H1 (cell line): Measurements from ENCODE around the gene PPP2R3A.

Experiments
- ASH2L ChIP-seq: fragments of 200-600, 300-600 bp; sonication (generic); IDR thresholded peaks from one replicate; pipeline ENCODE4 v1.7.1; 2017; ENCODE audit warnings: low read length
- CHD2 ChIP-seq: IDR thresholded peaks from 2 replicates; pipeline ENCODE4 v1.6.1; 2012; ENCODE audit warnings: low read length, improper control_type of control experiment
- CHD7 ChIP-seq: fragments of 300-600 bp; sonication (generic); IDR thresholded peaks from 2 replicates; pipeline ENCODE4 v1.7.1; 2012; ENCODE audit warnings: low read length, moderate library complexity, mild to moderate bottlenecking, inconsistent platforms; ENCODE audit not compliant: insufficient replicate concordance
- GTF2F1 ChIP-seq: IDR thresholded peaks from 2 replicates; pipeline ENCODE4 v1.6.1; 2012; ENCODE audit warnings: low read depth, low read length, improper control_type of control experiment, borderline replicate concordance
- HDAC2 ChIP-seq, 2 experiments: fragments of 300-600 bp in 1 of 2; sonication (generic) in 1 of 2; IDR thresholded peaks; 2 replicates each; pipeline ENCODE4 v1.6.1; 2011 to 2012; ENCODE audit warnings: low read depth in 2 of 2, low read length in 2 of 2, mild to moderate bottlenecking in 2 of 2, moderate library complexity in 2 of 2, borderline replicate concordance in 1 of 2, inconsistent platforms in 1 of 2
- JUN ChIP-seq: IDR thresholded peaks from 2 replicates; pipeline ENCODE4 v1.6.1; 2011; ENCODE audit warnings: low read depth, mild to moderate bottlenecking, improper control_type of control experiment, low read length
- SIN3A ChIP-seq, 2 experiments: IDR thresholded peaks in 1 of 2; conservative IDR thresholded peaks in 1 of 2; 2 replicates each; pipeline ENCODE4 v1.6.1; 2011 to 2012; ENCODE audit warnings: low read length in 2 of 2, improper control_type of control experiment in 1 of 2, low read depth in 1 of 2, mild to moderate bottlenecking in 1 of 2
- SP2 ChIP-seq: IDR thresholded peaks from 2 replicates; pipeline ENCODE4 v1.6.1; 2012; ENCODE audit warnings: mild to moderate bottlenecking, low read length, inconsistent platforms
- TAF1 ChIP-seq: IDR thresholded peaks from 2 replicates; pipeline ENCODE4 v1.6.1; 2011; ENCODE audit warnings: mild to moderate bottlenecking, low read depth, low read length
- ZNF274 ChIP-seq: IDR thresholded peaks from 2 replicates; pipeline ENCODE4 v1.7.0; 2012; ENCODE audit warnings: low read length, borderline replicate concordance; ENCODE audit errors: extremely low read depth
- TF ChIP-seq, protein P1 (sequence below), 3 experiments: IDR thresholded peaks; 1 replicate in 2 of 3; 2 replicates in 1 of 3; pipeline versions ENCODE4 v1.5.1 to v1.6.1; 2011; ENCODE audit warnings: low read length in 3 of 3, mild to moderate bottlenecking in 3 of 3, inconsistent platforms in 2 of 3, low read depth in 1 of 3, moderate library complexity in 1 of 3; ENCODE audit not compliant: insufficient read depth in 1 of 3; ENCODE audit errors: control extremely low read depth in 1 of 3

GRCh38 chr3:136136454-136136853 lies 170.9 kb downstream of the PPP2R3A start:
- no peak for TF ChIP-seq TAF1
- no peak for TF ChIP-seq SIN3A (conservative IDR thresholded peaks at IDR 0.05 in 1 of 2, IDR thresholded peaks at IDR 0.05 in 1 of 2; ENCODE audit: low read depth in 1 of 2, low read length in 2 of 2)
- TF ChIP-seq, protein P1, sequence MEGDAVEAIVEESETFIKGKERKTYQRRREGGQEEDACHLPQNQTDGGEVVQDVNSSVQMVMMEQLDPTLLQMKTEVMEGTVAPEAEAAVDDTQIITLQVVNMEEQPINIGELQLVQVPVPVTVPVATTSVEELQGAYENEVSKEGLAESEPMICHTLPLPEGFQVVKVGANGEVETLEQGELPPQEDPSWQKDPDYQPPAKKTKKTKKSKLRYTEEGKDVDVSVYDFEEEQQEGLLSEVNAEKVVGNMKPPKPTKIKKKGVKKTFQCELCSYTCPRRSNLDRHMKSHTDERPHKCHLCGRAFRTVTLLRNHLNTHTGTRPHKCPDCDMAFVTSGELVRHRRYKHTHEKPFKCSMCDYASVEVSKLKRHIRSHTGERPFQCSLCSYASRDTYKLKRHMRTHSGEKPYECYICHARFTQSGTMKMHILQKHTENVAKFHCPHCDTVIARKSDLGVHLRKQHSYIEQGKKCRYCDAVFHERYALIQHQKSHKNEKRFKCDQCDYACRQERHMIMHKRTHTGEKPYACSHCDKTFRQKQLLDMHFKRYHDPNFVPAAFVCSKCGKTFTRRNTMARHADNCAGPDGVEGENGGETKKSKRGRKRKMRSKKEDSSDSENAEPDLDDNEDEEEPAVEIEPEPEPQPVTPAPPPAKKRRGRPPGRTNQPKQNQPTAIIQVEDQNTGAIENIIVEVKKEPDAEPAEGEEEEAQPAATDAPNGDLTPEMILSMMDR (IDR thresholded peaks at IDR 0.05; ENCODE audit: control extremely low read depth in 1 of 3, insufficient read depth in 1 of 3, low read depth in 1 of 3, low read length in 3 of 3), result no peak
- no peak for TF ChIP-seq JUN
- no peak for TF ChIP-seq ZNF274
- no peak for TF ChIP-seq ASH2L
- TF ChIP-seq CHD7, result no peak
- no peak for TF ChIP-seq GTF2F1
- TF ChIP-seq CHD2, result no peak
- TF ChIP-seq SP2, result no peak
- no peak for TF ChIP-seq HDAC2 (IDR thresholded peaks at IDR 0.05; ENCODE audit: borderline replicate concordance in 1 of 2, low read depth in 2 of 2, low read length in 2 of 2)
